HG02943 (cell line): Measurements from ENCODE around the gene MARK4.
"Not testable (repeated sequence)": the region's sequence is repeated elsewhere in the genome, so short reads cannot be mapped to it uniquely, and the experiment has no call there.

Source experiments
- ATAC-seq: cut with Tn5 transposase; IDR thresholded peaks from one replicate; pipeline ENCODE4 v1.9.1; 2021; ENCODE audit warnings: mild to moderate bottlenecking, low read depth, moderate library complexity; ENCODE audit not compliant: unreplicated experiment

Gene MARK4

DNA sequence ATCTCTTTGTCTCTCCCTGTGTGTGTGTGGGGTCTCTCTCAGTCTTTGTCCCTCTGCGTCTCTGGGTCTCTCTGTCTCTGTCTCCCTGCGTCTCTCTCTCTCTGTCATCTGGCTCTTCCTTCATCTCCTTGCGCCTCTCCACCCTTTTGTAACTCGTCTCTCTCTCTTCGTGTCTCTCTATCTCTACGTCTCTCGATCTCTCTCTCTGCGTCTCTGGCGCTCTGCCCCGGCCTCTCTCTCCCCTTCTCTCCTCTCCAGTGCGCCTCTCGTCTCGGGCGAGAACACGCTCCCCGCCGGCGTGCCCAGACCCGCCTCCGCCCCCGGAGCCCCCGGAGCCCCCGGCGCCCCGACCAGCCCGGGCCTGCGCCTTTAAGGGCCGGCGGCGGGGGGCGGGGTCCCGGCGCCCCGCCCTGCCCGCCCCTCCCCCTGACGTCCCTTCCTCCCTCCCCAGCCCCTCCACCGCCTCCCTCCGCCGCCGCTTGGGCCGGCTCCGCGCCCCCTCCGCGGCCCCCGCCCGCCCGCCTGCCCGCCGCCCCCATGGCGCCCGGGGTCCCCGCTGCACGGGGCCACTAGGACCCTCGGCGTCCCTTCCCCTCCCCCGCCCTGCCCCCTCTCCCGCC is at the start of gene MARK4:
Gene MARK4, plus strand, starts transcription at position 440 of the 620 bp plus-strand sequence. CDS start 318 bp downstream, outside the sequence.
- no peak for ATAC-seq

DNA sequence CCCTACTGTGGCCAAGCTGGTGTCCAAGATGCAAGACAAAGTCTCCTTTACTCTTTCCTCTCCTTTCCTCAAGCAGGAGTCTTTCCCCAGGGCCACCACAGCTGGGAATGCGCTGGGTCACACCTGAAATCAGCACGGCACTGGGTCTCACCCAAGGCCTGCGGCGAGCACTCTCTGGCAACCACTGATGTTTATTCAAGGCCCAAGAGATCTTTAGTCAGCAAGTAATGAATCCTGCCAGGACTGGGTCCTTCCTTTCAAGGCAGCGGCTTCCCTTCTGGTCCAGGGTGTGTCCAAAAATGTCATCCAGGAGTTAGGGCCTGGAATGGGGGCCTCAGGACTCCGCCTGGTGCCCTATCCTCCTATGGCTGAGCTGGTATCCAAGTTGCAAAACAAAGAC is 48.4 kb upstream of the MARK4 start:
- ATAC-seq = no peak

DNA sequence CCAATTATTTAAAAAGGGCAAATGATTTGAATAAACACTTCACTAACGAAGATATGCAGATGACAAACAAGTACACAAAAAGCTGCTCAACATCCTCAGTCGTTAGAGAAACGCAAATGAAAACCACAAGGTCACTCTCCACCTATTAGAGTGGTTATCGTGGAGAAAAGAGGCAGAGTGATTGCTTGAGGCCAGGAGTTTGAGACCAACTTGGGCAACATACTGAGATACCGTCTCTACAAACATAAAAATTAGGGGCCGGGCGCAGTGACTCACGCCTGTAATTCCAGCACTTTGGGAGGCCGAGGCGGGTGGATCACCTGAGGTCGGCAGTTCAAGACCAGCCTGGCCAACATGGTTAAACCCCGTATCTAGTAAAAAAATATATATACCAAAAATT is 45.3 kb upstream of the MARK4 start:
- no peak for ATAC-seq

DNA sequence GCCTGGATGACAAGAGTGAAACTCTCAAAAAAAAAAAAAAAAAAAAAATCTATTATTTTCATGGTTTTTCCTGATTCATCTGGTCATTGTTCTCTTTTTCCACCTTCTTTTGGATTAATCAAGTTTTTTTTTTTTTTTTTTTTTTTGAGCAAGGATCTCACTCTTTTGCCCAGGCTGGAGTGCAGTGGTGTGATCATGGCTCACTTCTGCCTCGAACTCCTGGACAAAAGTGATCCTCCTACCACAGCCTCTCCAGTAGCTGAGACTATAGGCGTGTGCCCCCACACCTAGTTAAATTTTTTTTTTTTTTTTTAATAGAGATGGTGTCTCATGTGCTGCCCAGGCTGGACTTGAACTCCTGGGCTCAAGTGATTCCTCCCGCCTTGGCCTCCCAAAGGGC is 44.7 kb upstream of the MARK4 start:
- no peak for ATAC-seq

DNA sequence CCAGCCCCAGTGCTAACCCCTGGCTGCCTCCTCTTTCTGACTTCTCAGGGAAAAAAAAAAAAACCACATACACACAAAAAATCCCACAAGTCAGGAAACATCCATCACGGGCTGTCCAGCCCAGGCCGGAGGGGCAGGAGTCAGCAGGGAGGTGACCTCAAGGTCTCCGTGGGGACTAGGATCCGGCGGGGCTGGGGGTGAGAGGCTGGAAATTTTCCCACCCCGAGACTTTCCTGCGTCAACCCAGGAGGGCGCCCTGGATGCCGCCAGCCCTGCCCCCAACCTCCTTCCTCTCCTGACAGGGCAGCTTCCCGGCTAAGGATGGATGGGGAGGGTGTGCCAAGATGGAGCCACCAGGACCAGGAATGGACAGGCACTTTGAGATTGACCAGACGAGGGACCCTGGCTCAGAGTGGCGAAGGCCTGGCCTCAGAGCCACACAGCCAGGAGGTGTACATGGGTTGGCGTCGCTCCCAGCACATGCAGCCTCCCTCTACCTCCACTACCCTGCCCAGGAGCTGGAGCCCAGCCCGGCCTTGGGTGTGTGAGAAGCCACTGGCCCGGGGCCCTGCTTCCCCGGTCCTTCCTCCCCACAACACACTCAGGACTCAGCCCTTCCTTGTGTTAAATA is 39.2 kb upstream of the MARK4 start:
- no peak for ATAC-seq

DNA sequence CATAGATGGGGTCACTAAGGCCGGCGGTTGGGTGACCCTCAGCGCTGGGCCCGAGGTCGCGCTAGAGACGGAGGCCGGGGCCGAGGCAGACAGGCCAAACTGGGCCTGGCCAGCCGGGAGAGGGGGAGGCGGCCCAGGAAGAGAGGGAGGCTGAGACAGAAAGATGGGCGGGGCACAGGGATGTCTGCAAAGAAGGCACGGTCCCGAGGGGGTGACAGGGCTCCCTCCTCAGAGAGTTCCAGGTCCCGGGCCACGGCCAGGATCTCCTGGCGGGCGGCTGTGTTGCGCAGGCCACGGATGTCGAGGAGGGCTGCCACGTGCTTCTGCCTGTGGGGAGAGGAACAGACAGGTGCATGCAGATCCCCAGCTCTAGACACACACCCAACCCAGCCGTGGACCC is 38.0 kb upstream of the MARK4 start:
- no peak for ATAC-seq

DNA sequence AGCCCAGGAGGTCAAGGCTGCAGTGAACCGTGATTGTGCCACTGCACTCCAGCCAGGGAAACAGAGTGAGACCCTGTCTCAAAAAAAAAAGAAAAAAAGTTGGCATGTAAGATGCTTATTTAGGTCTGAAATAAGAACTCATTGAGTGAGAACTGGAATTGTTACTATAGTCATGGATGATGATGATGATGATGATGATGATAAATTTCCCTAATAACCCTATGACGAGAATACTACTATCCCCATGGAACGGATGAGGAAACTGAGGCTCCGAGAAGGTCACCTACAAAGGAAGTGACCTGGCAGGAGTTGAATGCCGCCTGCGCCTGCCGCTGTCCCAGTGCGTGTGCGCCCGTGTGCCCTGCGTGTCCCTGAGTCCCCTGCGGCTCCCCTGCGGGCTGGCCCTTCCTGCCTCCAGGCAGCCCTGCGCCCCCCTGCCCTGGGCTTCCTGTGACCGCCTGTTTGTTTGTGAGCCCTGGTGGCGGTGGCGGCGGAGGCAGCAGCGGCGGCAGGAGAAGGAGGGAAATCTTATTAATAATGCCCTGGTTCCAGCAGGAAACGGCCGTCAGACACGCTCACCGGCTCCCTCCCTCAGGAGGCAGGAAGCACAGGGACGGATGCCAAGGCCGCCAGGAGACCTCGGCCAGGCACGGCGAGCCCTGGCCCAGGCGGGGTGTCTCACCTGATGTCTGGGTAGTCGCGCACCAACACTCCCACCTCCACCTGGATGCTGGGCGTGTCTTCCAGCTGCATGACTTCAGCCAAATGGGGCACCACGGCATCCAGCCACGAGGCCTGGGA is 35.5 kb upstream of the MARK4 start:
- no peak for ATAC-seq

DNA sequence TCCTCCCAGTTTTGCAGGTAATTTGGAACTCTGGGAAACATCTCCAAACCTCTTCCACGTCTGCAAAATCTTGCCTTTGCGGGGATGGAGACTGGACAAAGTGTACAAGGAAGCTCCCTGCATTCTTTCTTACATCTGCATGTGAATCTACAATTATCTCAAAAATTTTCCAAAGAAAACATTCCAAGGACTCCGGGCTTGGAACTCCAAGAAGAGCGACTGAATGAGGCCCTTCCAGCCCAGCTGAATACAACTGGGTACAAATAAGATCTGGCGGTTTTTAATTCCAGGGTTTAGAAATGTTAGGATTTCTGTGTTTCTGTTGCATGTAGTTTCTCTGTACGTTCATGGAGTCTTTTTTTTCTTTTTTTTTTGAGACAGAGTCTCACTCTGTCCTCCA is 34.4 kb upstream of the MARK4 start:
- ATAC-seq = no peak

DNA sequence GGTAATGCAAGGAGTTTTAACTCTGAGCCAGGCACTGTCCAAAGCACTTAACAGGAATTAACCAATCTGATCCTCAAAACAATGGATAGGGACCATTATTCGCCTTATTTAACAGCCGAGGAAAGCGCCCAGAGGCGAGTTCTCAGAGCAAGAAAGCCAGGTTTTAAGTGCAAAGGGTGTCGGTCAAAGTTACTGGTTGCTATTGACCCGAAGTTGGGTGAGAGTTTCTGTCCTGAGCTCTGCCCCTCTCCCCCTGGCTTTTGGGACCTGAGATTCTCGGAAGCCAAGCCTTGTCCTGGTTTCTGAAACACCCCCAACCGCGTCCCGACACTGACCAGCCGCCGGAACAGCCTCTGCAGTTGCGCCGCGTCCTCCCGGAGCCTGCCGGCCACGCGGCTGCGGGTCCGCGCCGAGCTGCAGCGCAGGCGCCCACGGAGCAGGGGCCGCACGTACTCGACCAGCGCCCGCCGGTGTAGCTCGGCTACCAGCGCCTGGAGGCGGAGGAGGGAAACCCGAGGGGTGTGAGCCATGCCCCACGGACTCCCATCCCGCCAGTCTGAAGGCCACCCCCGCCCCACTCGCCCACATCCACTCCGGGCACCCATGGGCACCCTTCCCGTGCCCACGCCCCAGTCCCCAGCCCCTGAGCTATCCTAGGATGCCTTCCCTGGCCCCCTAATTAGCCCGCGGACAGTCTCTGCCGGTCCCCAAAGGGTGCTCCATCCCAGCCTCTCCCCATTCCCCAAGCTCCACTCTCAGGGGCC is 33.7 kb upstream of the MARK4 start:
- ATAC-seq = no peak

DNA sequence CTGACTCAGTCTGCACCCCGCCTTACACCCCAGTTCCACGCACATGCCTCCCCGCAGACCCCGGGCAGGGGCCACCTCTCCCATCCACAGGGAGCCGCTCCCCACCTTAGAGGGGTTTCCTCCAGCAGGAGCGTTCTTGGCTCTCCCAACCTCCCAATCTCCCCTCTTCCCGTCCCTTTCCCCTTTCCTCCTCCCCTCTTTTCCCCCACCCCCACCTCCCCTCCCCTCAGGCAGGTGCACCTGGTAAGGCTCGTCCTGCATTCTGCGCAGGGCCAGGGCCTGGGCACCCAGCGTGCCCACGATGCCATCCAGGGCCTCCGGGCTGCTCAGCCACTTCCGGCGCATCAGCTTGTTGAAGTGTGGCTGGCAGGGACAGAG is 33.1 kb upstream of the MARK4 start:
- no peak for ATAC-seq

DNA sequence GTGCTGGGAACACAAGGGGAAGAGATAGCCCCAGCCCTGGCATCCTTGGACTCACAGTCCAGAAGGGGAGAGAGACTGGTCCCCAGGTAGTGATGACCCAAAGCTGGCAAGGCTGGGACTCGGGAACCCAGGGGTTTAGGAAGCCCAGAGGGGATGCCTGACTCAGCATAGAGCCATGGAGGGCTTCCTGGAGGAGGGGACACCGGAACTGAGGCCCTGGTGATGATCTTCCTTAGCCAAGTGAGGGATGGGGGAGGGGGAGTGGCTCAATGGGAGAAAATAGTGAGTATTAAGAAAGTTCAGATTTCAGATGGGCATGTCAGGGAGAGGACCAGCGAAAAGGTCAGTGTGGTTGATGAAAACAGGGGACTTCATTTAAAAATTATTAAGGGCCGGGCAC is 32.6 kb upstream of the MARK4 start:
- ATAC-seq = no peak

DNA sequence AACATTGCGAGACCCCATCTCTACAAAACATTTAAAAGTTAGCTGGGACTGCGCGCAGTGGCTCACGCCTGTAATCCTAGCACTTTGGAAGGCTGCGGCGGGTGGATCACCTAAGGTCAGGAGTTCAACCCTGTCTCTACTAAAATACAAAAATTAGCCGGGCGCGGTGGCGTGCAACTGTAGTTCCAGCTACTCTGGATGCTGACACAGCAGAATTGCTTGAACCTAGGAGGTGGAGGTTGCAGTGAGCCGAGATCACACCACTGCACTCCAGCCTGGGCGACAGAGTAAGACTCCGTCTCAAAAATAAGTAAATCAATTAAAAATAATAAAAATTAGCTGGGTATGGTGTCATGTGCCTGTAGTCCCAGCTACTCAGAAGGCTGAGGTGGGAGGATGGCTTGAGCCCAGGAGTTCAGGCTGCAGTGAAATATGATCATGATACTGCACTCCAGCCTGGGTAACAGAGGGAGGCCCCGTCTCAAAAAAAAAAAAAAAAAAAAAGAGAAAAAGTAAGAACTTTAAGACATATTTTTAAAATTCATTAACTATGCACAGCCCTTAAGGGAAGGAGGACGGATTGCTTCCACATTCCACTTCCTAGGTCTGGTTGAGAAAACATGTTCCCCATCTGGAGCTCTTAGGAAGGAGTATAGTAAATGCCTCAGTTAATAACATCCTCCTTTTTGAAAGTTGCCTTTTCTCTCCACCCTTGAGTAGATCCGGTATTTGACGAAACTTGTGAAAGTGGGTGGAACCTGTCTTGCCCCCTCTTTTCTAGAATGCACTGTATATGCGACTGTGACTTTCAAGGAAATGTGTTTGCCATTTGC is 31.9 kb upstream of the MARK4 start:
- no peak for ATAC-seq

DNA sequence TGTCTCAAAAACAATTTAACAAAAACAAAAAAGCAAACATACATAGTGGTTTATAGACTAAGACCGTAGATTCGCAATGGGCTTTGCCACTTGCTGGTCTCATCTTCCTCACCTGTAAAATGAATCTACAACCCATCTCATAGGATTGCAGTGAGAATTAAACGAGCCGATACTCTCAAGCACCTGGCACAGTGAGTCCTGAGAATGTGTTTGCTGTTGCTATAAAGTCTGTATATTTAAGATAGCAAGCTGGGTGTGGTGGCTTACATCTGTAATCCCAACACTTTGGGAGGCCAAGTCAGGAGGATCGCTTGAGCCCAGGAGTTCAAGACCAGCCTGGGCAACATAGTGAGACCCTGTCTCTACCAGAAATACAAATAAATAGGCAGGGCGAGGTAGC is 28.3 kb upstream of the MARK4 start:
- ATAC-seq = no peak

DNA sequence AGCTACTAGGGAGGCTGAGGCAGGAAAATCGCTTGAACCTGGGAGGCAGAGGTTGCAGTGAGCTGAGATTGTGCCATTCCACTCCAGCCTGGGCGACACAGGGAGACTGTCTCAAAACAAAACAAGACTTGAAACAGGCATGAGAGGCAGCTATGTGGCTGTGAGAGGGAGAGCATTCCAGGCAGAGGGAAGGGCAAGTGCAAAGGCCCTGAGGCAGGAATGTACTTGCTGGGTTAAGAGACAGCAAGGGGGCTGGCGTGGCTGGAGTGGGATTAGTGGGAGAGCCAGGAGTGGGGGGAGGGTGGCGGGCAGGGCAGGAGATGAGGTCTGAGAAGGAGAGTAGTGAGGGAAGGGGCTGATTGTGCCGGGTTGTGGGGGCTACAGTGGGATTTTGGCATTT is 27.2 kb upstream of the MARK4 start:
- no peak for ATAC-seq

DNA sequence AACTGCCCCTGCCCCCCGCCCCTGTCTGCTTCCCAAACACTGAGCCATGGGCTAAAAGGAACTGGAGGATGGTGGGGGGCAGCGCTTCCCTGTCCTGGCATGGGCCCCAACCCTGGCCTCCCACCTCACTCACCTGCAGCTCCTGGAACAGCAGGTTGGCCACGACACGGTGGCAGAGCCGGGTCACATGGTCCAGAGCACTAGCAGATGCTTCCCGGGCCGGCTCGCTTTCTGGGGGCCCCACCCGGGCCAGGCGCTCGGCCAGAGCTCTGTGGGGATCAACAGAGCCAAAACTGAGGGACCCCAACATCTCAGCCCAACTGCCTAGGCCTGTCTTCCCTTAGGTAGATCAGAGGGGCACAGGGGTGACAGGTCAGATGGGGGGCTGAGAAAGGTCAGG is 26.4 kb upstream of the MARK4 start:
- no peak for ATAC-seq

DNA sequence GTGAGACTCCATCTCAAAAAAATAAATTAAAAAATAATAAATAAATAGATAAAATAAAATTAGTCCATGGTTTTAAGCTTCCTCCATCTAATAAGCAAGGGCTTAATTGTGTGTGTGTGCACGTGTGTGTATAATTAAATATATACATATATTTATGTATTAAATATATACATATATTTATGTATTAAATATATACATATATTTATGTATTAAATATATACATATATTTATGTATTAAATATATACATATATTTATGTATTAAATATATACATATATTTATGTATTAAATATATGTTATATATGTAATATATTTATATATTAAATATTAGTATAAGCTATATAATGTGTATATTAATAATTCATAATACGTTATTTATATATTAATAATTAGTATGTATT is 22.0 kb upstream of the MARK4 start:
- ATAC-seq = not testable (repeated sequence)

DNA sequence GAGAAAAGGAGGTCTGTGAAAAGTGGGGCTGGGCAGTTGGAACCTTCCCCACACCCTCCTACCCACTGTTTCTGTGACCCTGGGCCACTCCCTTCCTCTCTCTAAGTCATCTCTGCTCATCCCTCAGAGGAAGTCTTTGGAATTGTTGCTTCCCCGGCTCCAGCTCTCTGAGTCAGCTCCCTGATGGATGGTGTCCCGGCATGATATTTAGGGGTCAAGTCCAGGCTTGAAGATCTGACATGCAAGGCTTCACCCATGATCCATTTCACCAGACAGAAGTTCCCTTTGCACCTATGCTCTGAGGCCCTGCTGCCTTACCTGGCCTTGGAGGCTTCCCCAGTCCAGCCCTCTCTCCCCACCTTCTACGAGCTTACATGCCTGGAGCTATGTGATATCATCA is 19.2 kb upstream of the MARK4 start:
- no peak for ATAC-seq

DNA sequence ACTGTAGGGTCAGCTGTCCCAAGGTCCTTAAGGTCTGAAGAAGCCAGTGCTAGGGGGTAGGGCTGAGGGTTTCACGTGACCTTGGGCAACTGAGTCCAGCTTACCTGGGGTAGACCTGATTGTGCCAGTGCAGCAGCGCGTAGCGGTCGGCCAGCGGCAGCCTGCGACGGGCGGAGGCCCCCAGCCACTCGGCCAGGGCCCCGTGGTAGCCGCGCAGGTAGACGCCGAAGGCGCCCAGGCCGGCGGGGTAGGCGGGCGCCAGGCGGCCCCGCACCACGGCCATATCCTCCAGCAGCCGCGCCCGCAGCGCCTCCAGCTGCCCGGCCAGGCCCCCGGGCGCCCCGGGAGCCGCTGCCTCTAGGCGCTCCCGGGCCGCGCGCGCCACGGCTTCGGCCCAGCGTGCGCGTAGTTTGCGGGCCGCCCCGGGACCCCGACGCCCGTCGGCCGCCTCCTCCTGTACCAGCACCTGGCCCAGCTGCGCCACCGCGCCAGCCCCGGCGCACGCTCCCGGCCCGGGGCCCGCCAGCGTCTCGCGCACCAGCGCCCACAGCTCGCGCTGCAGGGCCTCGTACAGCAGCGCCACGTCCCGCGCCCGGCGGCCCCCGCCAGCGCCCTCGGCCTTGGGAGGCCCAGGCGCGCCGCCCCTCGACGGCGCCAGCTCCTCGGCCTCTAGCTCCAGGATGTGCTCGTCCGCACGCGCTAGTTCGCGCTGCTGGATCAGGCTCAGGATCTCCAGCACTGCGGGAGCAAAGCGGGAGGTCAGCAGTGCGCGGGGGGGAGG is 16.8 kb upstream of the MARK4 start:
- no peak for ATAC-seq

DNA sequence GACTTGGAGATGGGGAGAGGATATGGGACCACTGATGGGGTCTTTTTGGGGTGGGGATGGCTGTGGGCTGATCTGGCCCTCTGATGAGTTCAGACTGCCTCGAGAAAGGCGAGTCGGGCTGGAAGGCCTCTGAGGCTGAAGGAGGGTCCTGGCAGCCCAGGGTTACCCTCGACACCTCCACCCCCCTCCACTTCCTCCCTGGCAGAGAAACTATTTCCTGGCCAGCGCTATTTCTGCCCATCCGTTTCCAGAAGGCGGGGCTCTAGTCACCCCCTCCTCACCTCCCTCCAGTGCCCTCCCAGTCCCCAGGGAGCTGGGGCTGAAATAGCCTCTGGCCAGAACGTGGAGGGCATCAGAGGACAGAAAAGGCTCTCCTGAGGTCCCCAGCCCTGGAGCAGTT is 15.6 kb upstream of the MARK4 start:
- ATAC-seq = no peak

DNA sequence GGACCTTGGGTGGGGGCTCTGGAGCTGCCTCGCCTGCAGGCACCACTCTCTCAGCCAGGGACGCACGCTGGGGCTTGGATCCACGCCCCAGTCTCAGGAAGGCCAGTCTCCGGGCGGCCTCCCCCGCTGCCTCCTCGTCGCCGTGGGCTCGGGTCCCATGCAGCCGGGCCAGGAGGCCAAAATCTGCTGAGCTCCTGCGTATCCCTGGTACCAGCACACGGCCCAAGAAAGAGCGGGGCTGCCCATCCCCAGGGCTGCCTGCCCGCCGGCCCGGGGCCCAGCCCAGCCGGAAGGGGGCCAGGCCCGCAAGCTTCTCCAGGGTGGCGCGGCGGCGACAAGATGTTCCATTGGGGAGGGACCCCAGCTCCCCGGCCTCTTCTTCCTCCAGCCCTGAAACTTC is 12.5 kb upstream of the MARK4 start:
- no peak for ATAC-seq
